HG02970 (cell line): Measurements from ENCODE around the gene SORCS2.

Experiments used
- ATAC-seq: cut with Tn5 transposase; IDR thresholded peaks from one replicate; pipeline ENCODE4 v1.9.1; 2021; ENCODE audit warnings: mild to moderate bottlenecking, moderate library complexity, moderate number of reproducible peaks; ENCODE audit not compliant: unreplicated experiment, low FRiP score

The SORCS2 gene

GRCh38 chr4:7381890-7382633 is 189.7 kb downstream of the SORCS2 start:
- ATAC-seq = no peak

DNA sequence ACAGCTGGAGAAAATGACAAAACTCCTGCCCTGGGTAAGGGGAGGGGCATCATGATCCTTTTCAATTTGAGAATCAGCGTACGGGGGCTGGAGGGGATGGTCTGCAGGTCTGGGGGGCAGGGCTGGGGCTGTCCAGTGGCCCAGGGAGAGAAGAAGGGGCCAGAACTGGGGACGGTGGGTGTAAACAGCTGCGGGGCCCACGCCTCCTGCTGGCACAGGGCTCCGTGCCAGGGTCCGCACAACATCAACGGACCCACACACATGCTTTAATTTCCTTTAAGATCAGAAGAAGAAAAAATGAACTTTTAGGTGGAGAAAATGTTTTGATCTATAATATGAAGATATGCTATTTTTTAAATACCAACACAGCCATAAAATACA is 190.3 kb downstream of the SORCS2 start:
- ATAC-seq = no peak

- no peak for ATAC-seq
Measured at GRCh38 chr4:7383266-7383665, 190.9 kb downstream of the SORCS2 start.

GRCh38 chr4:7384003-7384928 is 191.9 kb downstream of the SORCS2 start:
- no peak for ATAC-seq

DNA sequence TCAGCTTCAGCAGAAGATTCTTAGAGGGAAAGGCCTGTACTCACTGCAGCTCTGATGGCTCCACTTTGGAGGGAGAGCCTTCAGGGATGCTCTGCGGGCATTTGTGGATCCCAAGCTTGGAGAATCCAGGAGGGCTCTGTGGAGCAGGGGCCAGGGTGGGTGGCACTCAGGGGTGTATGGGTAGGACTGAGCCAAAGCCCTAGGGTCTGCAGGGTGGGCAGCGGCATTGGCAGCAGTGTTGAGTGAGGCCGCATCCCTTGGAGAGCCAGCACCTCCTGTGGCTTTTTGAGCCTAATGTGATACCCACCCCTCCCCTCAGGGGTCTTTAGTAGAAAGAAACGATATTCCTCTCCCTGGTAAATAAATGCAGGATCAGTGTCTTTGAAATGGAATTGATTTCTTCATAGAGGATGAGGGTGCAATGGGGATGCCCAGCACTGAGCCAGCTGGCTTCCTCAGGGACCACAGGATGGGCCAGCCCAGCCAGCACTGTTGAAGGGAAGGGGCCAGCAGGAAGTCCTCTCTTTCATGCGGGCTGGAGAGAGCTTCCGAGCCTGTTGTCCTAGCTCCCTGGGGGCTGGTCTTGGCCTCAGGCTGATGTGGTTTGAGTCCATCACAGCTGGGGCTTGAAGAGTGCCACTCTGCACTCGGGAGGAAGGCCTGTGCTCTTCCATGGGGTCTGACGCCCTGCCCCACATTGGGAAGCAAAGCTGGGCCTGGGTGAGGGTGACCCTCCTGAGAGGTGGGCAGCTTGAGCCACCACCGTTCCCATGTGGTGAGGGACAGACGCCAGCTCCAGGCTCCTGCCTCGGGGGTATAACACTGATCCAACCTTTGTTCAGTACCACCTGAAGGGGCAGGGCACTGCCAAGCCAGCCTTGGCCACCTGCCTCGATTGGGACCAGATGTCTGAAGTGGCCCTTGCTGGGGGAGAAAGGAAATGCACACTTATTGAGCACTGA is 192.9 kb downstream of the SORCS2 start:
- ATAC-seq = no peak

GRCh38 chr4:7387925-7388324 is 195.6 kb downstream of the SORCS2 start:
- ATAC-seq = no peak

- no peak for ATAC-seq
Measured at GRCh38 chr4:7388627-7389026, 196.3 kb downstream of the SORCS2 start.

DNA sequence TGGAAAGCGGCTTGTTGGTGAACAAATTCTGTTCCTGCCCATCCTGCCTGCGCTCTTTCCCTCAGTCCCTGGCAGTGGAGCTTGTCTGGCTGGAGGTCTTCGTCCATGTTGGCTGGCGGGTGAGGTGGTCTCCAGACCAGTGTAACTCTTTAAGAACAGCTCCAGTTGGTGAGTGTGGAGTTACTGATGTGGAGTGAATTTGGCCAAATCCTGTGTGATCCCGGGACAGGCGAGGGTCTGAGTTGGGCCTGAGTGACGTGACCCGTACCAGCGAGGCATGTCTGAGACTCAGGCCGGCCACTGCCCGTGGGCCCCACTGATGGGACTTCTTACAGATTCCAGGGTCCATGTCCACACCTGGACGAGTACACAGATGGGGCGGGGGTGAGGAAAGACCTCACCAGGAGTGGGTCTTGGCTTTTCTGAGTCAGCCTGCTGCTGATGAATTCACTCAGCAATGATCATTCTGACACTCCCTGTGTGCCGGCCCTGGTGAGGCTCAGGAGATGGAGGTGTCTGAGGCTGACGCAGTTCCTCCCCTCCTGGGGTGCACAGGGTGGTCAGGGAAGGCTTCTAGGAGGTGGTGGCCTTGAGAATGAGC is 196.9 kb downstream of the SORCS2 start:
- no peak for ATAC-seq

GRCh38 chr4:7389719-7390118 is 197.4 kb downstream of the SORCS2 start:
- ATAC-seq = no peak

DNA sequence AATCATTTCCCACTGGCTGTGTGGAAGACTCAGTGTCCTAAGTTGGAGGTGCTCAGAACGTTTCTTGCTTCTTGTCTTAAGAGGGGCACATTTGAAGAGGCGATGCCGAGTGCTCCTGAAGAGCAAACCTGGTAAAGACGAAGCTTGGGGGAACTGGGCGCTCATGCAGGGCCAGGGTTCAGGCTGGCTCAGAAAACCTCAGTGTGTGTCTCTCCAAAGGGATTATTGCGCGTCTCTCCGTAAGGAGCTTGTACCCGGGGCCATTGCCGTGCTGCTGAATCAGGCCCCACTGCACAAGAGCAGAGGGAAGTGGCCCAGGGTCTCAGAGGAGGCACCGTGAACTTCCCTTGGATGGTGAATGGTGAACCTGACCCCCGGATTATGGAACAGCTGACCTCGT is 198.0 kb downstream of the SORCS2 start:
- no peak for ATAC-seq

- ATAC-seq = no peak
Measured at GRCh38 chr4:7390906-7391636, 198.7 kb downstream of the SORCS2 start.

DNA sequence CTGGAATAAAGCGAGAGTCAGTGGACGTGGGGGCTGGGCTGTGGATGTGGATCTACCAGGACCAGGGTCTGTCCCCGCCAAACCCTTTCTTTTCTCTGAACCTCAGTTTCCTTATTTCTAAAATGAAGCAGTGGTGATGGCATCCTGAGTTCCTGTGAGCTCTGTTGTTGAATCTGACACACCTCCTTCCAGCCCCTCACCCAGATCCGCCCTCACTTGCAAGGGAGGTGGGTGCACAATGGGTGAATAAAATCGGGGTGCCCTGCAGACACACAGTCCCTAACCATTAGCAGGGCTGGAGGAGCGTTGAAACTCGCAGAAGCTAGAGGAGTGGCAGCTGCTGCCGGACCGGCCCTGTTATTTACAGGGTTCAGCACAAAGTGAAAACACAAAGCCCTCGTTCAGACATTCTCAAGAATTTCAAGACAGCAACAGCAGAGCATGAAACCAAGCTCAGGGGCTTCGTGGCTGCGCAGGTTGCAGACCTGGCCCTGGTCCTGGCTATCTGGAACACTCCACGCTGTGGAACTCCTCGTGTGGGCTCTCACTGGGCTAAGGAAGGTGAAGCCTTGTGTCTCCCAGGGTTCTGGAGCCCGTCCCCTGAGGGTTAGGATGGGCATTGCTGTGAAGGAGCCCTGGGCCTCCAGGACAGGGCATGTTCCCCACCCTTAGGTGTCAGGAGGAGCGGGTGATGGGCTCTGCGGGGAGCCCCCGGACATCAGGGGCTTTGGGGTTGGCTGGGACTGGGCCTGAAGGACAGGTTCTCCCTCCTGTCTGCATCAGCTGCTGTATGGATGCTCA is 199.5 kb downstream of the SORCS2 start:
- no peak for ATAC-seq

DNA sequence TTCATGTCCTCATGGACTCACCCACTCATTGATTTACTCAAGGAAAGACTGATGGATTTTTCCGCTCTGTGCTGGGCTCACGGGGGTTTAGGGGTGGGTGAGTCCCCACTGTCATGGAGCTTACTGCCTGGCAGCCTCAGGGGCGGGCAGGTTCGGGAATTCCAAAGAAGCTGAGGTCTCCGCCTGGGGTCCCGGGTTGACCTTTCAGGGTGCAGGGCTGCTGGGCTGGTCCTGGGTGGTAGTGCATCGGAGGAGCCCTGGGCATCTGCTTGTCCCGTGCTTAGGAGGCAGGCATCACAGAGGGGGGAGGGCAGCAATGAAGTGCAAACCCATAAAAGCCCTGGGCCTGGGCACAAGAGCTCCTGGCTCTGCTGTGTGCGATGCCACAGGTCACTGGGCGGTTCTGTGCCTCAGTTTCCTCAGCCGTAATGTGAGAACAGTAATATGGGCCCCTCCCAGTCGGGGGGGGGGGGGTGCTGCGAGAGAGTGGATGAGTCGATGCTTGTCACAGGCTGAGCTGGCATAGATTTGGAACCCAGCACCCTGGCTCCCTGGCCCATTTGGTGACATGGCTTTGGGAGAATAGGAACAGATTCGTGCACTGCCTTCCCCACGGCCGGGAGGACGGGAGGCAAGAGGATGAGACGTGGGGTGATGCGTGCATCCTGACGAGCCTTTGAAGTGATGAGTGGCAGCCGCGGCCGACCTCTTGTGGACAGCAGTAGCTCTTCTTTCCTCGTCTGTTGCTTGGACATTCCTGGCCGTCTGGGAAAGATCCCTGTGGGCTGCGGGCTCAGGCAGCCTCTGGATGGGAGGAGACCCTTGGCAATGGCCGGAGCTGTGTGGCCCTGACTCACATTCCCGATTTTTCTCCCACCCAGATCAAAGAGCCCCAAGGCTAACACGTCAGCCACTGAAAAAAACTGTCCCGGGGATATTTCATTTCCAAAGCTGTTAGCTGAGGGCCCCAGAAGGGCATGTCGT is 200.4 kb downstream of the SORCS2 start:
- no peak for ATAC-seq

DNA sequence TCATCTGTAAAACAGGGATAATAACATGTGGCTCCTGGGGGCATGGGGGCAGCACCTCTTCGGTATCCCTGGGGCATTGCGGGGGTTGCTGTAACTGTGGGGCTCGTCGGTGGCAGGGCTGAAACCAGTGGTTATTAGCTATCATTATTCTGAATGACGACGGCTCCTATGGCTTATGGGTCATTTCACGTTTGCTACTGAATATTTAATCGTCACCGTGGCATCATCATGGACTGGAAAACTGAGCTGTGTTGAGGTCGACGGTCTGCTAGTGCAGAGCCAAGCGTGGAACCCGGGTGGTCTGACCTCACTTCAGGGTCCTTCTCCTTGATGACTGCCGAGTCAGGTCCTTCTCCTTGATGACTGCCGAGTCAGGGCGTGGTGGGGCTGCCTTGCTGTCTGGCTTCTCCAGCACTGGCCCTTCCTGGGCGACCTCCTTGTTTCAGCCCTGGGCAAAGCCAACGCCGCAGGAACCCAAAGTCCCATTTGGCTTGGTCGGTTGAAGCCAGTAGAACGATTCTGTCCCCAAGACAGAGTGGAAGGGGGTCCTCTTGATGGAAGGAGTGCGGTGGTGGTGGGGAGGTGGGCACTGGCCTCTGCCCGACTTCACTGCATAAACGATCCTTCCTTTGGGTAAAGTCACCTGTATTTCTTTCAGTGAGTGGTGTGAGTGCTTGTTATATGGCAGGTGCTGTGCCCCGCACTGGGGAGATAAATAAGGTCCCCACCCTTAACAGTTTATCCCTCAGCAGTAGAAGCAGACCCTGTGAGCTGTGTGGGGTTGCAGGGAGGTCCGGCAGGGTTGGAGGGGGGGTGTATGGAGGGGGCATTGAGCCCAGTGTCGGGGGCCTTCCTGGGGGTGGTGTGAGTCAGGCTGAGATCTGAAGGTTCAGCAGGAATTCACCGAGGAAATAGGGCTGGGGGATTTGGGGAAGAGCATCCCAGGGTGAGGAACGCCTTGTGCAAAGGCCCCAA is 201.6 kb downstream of the SORCS2 start:
- ATAC-seq = no peak

DNA sequence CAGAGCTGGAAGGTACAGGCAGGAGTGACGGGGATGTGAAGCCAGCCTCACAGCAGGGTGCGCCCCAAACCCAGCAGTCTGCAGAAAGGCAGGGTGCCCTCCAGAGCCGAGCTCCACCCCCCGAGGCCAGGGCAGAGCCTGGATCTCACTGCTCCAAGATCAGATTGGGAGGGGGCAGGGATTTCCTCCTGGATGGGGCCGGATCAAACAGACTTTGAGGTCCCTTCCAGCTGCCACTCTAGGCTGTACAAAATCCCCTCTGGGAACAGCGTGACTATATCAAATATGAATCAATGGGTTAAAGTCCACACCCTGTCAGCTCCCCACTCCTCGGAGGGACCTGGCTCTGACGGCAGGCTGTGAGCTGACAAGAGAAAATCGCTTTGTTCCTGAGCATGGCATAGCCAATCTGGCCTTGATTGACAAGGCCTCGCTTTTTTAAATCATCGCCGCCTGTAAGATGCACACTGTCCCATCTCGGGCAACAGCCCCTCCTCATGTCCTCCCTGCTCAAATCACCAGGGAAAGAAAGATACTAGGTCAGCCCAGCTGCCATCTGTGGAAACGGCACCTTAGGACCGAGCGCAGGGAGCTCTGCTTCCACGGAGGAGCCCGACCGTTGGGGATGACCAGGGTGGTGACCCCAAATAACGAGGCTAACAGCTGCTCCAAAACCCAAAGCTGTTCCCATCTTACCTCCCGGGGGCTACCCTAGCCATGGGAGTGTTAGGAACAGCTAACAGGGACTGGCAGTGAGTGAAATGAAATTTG is 202.5 kb downstream of the SORCS2 start:
- ATAC-seq = no peak

- ATAC-seq = no peak
Measured at GRCh38 chr4:7395645-7396044, 203.3 kb downstream of the SORCS2 start.
